Measurements from ENCODE around the gene NPR2. TPM values are rescaled to one million over a fixed set of nuclear protein-coding genes. Genes with fewer than 3 reads are reported as not detected.

The NPR2 gene
- total and polyA plus RNA-seq, 2 of the 13 experiments (the other 11 are each of a cell fraction or from before 2014, with no cell fraction given) = 7.4 to 9.4 TPM

GRCh38 chr9:35814106-35814840 lies 22.9 kb downstream of the NPR2 start (continued):
- TF ChIP-seq HDAC1 (CRISPR knock-in tag; IDR thresholded peaks at IDR 0.05) = no peak; the same call in 1 of the 2 replicates
- TF ChIP-seq ZNF317 (CRISPR knock-in tag; IDR thresholded peaks at IDR 0.05) = no peak
- peak; percentile 36 for TF ChIP-seq SOX5 (CRISPR knock-in tag; IDR thresholded peaks at IDR 0.05; ENCODE audit: borderline replicate concordance)
- TF ChIP-seq PAF1 (CRISPR knock-in tag; IDR thresholded peaks at IDR 0.05) = 0 out of 2 replicates have a peak, but pooled peaks have one; percentile 59
- no peak for TF ChIP-seq ZBTB1 (CRISPR knock-in tag; IDR thresholded peaks at IDR 0.05; ENCODE audit: borderline replicate concordance)
- TF ChIP-seq MLXIP (CRISPR knock-in tag; IDR thresholded peaks at IDR 0.05; ENCODE audit: borderline replicate concordance) = no peak
- no peak for TF ChIP-seq TRAFD1 (CRISPR knock-in tag; IDR thresholded peaks at IDR 0.05; ENCODE audit: borderline replicate concordance)
- peak; percentile 87; the same call in 1 of the 2 replicates for TF ChIP-seq ZBTB20 (CRISPR knock-in tag; IDR thresholded peaks at IDR 0.05; ENCODE audit: borderline replicate concordance, low read depth)
- no peak for TF ChIP-seq PAWR (CRISPR knock-in tag; IDR thresholded peaks at IDR 0.05; ENCODE audit: borderline replicate concordance)
- TF ChIP-seq BORCS8-MEF2B (CRISPR knock-in tag; IDR thresholded peaks at IDR 0.05) = peak; percentile 61; the same call in 1 of the 2 replicates
- peak; percentile 95 for TF ChIP-seq NR2C2 (CRISPR knock-in tag; IDR thresholded peaks at IDR 0.05; ENCODE audit: borderline replicate concordance)
- no peak for TF ChIP-seq ZBTB37 (CRISPR knock-in tag; IDR thresholded peaks at IDR 0.05)
- no peak for TF ChIP-seq EHMT2 (IDR thresholded peaks at IDR 0.05; ENCODE audit: borderline replicate concordance, low read depth, low read length)
- no peak for TF ChIP-seq NRL (CRISPR knock-in tag; IDR thresholded peaks at IDR 0.05; ENCODE audit: borderline replicate concordance)
- TF ChIP-seq ZNF563 (CRISPR knock-in tag; IDR thresholded peaks at IDR 0.05) = no peak; the same call in 1 of the 2 replicates
- no peak for TF ChIP-seq CHD4 (IDR thresholded peaks at IDR 0.05; ENCODE audit: borderline replicate concordance, low read length)
- peak; percentile 77 for TF ChIP-seq POLR2G (IDR thresholded peaks at IDR 0.05; ENCODE audit: low read depth, low read length)
- no peak for TF ChIP-seq SNRNP70 (IDR thresholded peaks at IDR 0.05; ENCODE audit: low read depth, low read length)
